Osteocyte (in vitro differentiated cells): Measurements from ENCODE around the gene KRTAP1-5. TPM values are rescaled to one million over a fixed set of nuclear protein-coding genes. Genes with fewer than 3 reads are reported as not detected.
"Not testable (repeated sequence)": the region's sequence is repeated elsewhere in the genome, so short reads cannot be mapped to it uniquely, and the experiment has no call there.

Source experiments
- DNase-seq: peaks from one replicate; pipeline ENCODE4 v3.0.0; 2021; ENCODE audit warnings: mixed read lengths; ENCODE audit not compliant: unreplicated experiment; ENCODE audit errors: extremely low spot score
- H3K27ac Mint-ChIP-seq: one replicate; pipeline ENCODE4 v1.8.0; 2021; ENCODE audit warnings: mild to moderate bottlenecking, mixed read lengths; ENCODE audit not compliant: unreplicated experiment
- H3K27me3 Mint-ChIP-seq: one replicate; pipeline ENCODE4 v1.8.0; 2021; ENCODE audit warnings: mixed read lengths; ENCODE audit not compliant: unreplicated experiment
- H3K36me3 Mint-ChIP-seq: one replicate; pipeline ENCODE4 v1.8.0; 2021; ENCODE audit warnings: mixed read lengths; ENCODE audit not compliant: unreplicated experiment
- H3K4me1 Mint-ChIP-seq: one replicate; pipeline ENCODE4 v1.8.0; 2021; ENCODE audit warnings: mixed read lengths; ENCODE audit not compliant: unreplicated experiment
- H3K4me3 Mint-ChIP-seq: one replicate; pipeline ENCODE4 v1.8.0; 2021; ENCODE audit warnings: mild to moderate bottlenecking, moderate library complexity, mixed read lengths; ENCODE audit not compliant: unreplicated experiment
- H3K9me3 Mint-ChIP-seq: one replicate; pipeline ENCODE4 v1.8.0; 2021; ENCODE audit warnings: mixed read lengths; ENCODE audit not compliant: unreplicated experiment
- total RNA-seq: library from RNA; stranded (reverse); gene quantifications from 2 replicates; pipeline ENCODE4 v1.2.1, GENCODE V29; 2021
- TF ChIP-seq, protein P1 (sequence below): fragments of 200-600 bp; sonication (generic); IDR thresholded peaks from 2 replicates; pipeline ENCODE4 v1.5.0; 2021; ENCODE audit warnings: antibody characterized with exemption, mild to moderate bottlenecking, moderate library complexity

KRTAP1-5 gene
- total RNA-seq, 1 donor from 2014 or later: not detected

DNA sequence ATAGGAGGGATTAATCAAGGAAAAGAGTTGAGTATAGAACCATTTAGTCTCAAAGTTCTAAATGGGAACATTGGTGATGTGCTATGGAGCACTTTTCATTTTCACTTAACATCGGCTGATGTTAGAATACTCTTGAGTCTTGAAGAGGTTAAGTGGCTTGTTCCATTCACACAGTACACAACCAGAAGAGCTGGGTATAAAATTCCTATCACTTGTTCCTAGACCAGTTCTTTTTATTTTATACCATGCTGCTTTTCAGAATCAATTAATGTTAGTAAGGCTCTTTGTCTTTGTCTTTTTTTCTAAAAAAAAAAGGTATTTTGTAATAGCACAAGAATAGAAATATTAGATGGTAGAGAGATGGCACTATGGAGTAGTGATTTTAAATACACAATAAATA lies 15.9 kb upstream of the KRTAP1-5 start:
- H3K27me3 Mint-ChIP-seq: no peaks in the 10 kb centered on the region
- no peak overlapping the region for H3K27ac Mint-ChIP-seq
- H3K4me3 Mint-ChIP-seq: no peak overlapping the region
- H3K36me3 Mint-ChIP-seq: no peaks in the 10 kb centered on the region
- peaks cover 6% of the 10 kb centered on the region for H3K4me1 Mint-ChIP-seq
- TF ChIP-seq, protein P1, sequence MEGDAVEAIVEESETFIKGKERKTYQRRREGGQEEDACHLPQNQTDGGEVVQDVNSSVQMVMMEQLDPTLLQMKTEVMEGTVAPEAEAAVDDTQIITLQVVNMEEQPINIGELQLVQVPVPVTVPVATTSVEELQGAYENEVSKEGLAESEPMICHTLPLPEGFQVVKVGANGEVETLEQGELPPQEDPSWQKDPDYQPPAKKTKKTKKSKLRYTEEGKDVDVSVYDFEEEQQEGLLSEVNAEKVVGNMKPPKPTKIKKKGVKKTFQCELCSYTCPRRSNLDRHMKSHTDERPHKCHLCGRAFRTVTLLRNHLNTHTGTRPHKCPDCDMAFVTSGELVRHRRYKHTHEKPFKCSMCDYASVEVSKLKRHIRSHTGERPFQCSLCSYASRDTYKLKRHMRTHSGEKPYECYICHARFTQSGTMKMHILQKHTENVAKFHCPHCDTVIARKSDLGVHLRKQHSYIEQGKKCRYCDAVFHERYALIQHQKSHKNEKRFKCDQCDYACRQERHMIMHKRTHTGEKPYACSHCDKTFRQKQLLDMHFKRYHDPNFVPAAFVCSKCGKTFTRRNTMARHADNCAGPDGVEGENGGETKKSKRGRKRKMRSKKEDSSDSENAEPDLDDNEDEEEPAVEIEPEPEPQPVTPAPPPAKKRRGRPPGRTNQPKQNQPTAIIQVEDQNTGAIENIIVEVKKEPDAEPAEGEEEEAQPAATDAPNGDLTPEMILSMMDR: no peak
- H3K9me3 Mint-ChIP-seq: peaks cover 18% of the 10 kb centered on the region
- no peak for DNase-seq

- not testable (repeated sequence) for DNase-seq, H3K4me1 Mint-ChIP-seq, H3K27ac Mint-ChIP-seq, H3K36me3 Mint-ChIP-seq, H3K4me3 Mint-ChIP-seq, H3K27me3 Mint-ChIP-seq
- H3K9me3 Mint-ChIP-seq: peaks cover 18% of the 10 kb centered on the region
Measured at GRCh38 chr17:41040783-41041571, 14.0 kb upstream of the KRTAP1-5 start, which contains the start of gene KRTAP1-1. KRTAP1-1 (minus strand) TSS chr17:41041450; CDS start chr17:41041397, 53 bp downstream.

DNA sequence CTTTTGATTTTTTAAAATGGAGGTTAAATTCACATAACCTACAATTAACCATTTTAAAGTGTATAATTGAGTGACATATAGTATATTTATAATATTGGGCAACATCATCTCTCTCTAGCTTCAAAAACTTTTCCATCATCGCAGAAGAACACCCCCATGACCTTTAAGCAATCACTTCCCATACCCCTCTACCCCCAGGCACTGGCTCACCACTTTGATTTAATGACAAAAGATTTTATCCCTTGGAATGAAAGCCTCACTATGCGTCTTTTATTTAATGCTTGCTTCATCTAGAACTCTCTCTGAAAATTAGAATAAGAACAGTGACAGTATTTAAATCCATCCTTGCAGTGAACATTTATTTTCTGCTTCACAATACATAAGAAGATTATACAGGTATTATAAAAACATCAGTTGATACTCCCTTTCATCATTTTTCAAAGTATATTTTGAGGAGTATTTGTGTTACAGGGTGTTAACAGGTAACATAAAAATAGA lies 10.9 kb upstream of the KRTAP1-5 start:
- H3K4me1 Mint-ChIP-seq: no peaks in the 10 kb centered on the region
- H3K36me3 Mint-ChIP-seq: no peaks in the 10 kb centered on the region
- H3K4me3 Mint-ChIP-seq: no peak overlapping the region
- no peak overlapping the region for H3K27ac Mint-ChIP-seq
- no peaks in the 10 kb centered on the region for H3K27me3 Mint-ChIP-seq
- DNase-seq: no peak
- H3K9me3 Mint-ChIP-seq: peaks cover 6% of the 10 kb centered on the region
- TF ChIP-seq, protein P1: no peak

- not testable (repeated sequence) for H3K36me3 Mint-ChIP-seq, H3K27ac Mint-ChIP-seq, H3K4me1 Mint-ChIP-seq, H3K4me3 Mint-ChIP-seq, H3K9me3 Mint-ChIP-seq, H3K27me3 Mint-ChIP-seq, DNase-seq
Measured at GRCh38 chr17:41034346-41034935, 7.4 kb upstream of the KRTAP1-5 start, which contains the start of gene KRTAP1-3. KRTAP1-3 (minus strand) TSS chr17:41034874; CDS start chr17:41034821, 53 bp downstream.

GRCh38 chr17:41029633-41030245 lies 2.7 kb upstream of the KRTAP1-5 start, which contains the start of gene KRTAP1-4:
KRTAP1-4 (minus strand) TSS chr17:41030195; CDS start chr17:41030078, 117 bp downstream.
- H3K36me3 Mint-ChIP-seq: no peaks in the 10 kb centered on the region
- DNase-seq: no peak
- no peaks in the 10 kb centered on the region for H3K27me3 Mint-ChIP-seq
- TF ChIP-seq, protein P1: no peak
- no peaks in the 10 kb centered on the region for H3K9me3 Mint-ChIP-seq
- H3K4me3 Mint-ChIP-seq: no peak within 1 kb of the TSS
- peaks cover 5% of the 10 kb centered on the region for H3K4me1 Mint-ChIP-seq
- H3K27ac Mint-ChIP-seq: no peak within 1 kb of the TSS
